Kidney tubule cell (primary cell): Measurements from ENCODE around the gene CALCOCO2.
"Not testable (repeated sequence)": the region's sequence is repeated elsewhere in the genome, so short reads cannot be mapped to it uniquely, and the experiment has no call there.

Source experiments
- DNase-seq: peaks from one replicate; pipeline ENCODE4 v3.0.0-alpha.2; 2018; ENCODE audit warnings: low spot score

The CALCOCO2 gene

DNA sequence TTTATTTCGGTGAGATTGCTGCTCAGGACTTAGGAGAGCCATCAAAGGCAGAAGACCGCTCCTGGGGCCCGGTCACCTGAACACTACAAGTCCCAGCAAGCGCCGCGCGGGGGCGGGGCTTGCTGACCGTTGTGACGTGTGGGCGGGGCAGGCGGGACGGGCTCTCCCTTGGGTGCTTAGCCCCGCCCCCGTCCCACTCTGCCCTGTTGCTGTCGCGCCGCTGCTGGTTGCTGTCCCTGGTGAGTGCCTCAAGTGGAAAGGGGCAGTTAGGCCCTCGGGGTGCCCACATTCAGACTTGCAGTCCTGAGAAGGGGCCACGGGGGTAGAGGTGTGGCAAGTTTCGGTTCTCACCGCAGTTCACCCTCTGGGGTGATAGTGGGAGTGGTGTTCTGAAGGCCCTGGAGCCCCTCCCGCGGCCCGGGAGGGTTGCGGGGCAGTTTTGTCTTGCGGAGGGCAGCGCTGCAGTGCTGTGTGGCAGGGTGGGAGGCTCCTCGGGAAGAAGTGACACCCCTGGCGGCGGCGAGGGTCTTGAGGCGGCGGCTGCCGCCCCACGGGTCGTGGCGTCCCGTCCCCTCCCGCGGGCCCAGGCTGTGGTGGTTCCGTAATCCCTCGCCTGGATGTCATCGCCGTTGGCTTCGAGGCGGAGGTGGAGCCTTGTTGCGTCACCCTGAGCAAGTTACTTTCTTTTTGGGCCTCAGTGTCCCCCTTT lies at the start of gene CALCOCO2:
CALCOCO2 (plus strand) TSS at position 196 of the 709 bp plus-strand sequence. CDS start 10,673 bp downstream, outside the sequence.
- DNase-seq: peak; percentile 91

DNA sequence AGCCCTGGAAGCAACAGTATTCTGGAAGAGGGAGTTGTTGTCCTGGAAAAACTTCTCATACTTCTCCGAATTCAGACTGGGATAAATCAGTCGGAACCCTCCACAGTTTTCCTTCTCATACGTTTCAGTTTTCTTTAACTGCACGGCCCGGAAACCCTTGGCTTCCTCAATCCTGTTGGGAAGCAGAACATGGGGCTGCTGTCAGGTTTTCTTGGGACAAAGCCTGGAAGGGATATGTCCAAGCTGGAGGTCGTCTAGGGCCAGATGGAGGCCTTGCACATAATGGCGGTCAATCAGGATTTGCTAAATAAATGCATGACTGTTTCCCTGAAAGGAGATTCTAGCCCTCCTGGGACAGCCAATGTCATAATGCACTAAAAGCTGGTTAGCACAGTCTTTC lies 43.0 kb upstream of the CALCOCO2 start:
- no peak for DNase-seq

- no peak for DNase-seq
Measured at GRCh38 chr17:48790607-48791127, 40.2 kb upstream of the CALCOCO2 start.

DNA sequence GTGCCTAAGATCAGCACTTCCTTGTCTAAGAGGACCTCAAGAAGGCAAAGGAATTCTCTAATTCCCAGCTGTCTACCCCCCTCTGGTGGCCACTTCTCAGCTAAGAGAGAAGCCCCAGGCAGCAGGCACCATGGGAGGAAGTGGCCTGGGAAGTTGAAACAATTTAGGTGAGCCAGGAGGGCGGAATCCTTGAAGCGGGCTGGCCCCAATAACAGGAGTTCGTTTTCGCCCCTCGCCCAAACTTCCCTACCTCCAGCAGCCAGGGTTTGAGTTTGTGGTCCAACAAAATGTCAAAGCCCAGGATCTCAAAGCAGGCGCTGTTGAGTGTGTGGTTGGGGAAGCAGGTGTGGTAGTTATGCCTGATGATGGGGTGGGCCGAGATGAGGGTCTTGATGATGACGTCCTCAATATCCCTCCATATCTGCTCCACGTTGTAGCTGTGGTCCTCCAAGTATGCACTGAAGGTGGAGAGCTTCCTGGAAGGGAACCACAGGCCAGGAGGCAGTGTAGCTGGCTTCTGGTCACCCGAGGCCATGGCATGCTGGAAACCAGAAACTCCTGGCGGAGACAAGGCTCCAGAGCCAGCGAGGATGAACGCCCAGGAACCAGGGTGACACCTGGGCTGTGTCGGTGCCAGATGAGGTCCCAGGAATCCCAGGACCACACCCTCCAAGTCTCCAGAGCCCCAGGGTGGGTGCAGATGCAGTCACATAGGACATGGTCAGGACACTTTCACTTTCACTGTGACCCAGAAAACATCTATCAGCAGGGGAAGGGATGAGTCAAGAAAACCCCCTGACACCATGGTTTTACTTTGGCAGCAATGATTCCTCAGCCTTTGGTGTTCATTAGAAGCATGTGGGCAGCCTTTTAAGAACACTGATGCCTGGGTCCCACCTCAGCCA lies 39.5 kb upstream of the CALCOCO2 start:
- peak; percentile 90 for DNase-seq

DNA sequence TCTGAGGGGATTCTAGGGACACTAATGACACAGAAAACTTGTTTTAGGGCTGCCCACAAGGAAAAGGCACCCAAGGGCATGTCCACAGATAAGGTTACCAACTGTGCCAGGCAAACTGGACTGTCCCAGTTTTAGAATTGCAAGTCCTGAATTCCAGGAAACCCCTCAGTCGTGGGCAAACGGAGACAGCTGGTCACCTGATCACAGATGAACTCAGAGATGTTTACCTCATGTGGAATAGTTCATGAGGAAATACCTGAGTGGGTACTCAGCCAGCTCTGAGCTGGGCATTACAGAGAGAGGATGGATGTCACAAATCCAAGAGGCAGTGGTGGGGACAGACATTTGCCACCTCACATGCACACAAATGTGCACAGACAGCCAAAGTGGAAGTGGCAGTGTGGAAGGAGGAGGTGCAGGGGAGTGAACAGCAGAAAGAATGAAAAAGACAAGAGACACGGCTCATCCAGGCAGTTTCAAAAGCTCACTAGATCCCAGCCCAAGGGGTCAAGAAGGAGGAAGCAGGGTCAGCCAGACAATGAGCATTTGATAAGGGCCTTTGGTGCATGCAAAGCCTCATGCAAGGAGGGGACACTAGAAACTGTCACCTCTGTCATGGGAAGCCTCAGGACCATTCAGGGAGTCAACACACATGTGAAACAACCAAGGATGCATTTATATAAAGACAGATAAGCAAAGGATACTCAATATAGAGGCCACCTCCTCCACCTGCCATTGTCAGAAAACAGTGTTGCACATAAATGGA lies 38.6 kb upstream of the CALCOCO2 start:
- DNase-seq: peak; percentile 86

DNA sequence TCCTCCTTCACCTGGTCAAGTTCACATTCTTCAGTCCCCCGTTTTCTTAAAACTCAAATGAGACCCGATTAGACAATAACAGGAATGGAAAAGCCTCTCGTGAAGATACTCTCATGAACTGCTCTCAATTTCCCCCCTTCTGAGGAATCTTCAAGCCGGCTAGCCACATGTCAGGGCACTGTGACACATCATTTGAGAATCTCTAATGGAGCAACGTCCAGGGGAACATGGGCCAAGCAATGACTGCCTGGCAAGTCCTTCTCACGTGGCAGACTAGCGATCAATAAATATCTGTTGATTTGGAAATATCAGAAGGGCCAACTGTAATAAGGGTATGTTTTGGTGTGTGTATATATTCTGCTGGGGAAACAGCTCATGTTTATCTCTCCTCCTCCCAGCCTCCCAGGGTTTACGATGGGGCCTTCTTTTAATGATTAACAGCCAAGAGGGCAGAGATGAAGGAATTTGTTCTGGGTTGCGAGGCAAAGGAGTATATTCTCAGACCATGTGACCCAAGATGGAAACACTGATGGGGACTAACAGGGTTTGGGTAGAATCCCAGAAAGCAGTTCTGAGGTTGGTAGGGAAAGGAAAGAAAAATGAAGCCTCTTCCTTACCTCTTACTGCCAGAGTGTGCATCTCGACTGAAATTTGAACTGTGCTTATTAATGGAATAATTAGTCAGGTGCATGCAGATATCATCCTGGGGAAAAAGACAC lies 35.2 kb upstream of the CALCOCO2 start:
- DNase-seq: peak; percentile 94

DNA sequence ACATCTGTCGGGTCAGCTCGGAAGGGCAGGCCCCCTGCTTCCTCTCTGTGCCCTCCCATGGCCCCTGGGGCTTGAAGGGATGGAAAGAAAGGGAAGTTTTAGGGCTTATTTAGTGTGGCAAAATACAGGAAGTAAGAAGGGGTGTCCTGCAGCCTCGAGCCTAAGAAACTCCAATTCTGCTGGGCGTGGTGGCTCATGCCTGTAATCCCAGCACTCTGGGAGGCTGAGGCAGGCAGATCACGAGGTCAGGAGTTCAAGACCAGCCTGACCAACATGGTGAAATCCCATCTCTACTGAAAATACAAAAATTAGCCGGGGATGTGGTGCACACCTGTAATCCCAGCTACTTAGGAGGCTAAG lies 34.7 kb upstream of the CALCOCO2 start:
- DNase-seq: not testable (repeated sequence)

DNA sequence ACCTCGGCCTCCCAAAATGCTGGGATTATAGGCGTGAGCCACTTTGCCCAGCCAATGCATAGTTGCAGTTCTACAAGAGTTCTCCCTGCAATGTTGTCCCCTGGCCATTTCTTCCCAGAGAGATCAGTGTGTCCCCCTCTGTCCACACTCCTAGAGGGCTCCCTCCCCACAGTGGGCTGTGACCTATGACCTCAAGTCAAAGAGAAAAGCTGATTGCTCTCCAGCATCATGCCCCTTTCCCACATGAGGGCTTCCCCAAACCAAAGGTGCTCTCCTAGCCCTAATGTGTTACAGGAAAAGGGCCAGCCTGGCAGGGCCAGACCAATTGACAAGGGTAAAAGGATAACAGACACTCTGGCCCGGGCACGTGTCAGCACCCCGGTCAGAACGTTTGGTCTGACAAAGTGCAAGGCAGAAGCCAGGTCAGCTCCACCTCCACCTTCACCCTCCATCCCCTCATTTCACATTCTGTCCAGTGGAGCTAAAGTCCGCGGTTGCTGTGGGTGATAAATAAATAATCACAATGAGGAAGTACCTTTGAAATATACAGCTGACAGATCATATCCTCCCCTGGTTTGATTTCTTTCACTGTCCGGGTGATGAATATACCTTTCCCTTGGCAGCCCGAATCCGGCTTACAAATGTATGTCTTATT lies 31.6 kb upstream of the CALCOCO2 start:
- peak; percentile 90 for DNase-seq

- no peak for DNase-seq
Measured at GRCh38 chr17:48800626-48801217, 30.1 kb upstream of the CALCOCO2 start.

- peak; percentile 63 for DNase-seq
Measured at GRCh38 chr17:48804936-48805411, 25.9 kb upstream of the CALCOCO2 start.

DNA sequence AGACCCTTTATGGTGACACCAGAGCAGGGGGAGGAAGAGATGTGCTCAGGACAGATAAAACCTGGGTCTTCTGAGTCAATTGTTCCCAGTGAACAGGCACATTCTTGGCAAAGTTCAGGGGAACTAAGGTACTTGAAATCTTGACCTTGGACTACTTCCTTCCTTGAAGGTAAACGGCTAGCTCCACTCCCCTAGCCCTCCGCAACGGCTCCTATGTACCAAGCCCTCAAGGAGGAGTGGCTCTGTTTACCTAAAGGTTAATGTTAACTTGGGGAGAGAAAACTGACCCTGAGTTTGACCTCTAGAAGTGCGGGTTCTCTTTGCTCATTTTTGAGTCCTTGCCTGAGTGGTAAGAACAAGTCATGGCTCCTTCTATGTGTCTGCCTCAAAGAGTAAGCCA lies 21.7 kb upstream of the CALCOCO2 start:
- no peak for DNase-seq

GRCh38 chr17:48812001-48812400 lies 18.8 kb upstream of the CALCOCO2 start:
- no peak for DNase-seq

- peak; percentile 45 for DNase-seq
Measured at GRCh38 chr17:48814504-48814903, 16.3 kb upstream of the CALCOCO2 start.

- no peak for DNase-seq
Measured at GRCh38 chr17:48815311-48815710, 15.5 kb upstream of the CALCOCO2 start.

DNA sequence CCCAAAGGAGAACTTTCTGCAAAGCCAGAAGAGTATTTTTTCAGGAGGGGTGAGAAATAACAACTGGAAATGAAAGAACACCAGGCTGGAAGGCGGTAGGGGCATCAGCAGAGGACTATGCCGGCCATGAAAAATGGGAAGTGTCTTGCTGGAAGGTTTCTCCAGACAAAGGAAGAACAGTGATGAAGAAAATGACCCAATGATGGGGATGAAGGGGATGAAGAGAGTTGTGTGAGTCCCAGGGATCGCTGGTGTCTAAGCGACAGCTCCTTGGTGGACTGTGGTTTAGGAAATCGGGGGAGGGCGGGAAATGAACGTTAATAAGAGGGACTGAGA lies 14.4 kb upstream of the CALCOCO2 start:
- DNase-seq: no peak

DNA sequence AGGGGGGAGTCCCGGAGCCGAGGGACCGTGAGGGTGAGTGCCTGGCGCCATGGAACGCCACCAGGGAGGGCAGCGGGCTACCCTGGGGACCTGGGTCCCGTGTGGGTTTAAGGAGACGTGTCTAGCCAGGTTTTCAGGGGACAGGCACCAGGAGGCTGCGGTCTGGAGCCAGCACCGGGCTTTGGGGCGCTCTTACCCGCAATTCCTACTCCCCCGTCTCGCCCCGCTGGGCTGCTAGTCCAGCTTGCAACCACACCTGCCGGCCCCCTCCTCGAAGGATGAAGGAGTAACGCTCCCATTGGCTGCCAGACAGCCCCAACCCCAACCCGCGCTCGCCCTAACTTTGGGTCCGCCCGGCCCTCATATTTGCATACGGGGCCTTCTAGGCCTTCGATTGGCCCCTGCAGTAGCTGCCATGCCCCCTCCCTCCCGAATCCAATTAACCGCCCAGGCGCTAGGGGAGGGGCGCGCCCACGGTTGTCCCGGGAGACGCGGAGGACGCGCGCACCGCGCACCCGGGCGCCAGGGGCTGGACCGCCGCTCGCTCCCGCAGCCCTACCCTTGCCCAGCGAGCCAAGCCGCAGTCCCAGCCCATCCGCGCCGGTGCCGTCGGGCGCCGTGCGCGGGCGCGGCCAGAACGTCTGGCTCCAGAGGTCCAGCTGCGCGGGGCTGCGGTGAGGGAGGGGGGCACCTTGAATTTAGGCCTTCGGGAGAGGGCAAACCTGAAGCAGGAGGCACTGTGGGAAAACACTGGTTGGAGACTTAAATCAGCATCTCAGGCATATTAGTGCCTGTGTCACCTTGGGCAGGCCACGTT lies 13.9 kb upstream of the CALCOCO2 start, which contains the start of gene TTLL6:
TTLL6 (minus strand) TSS at position 456 of the 817 bp plus-strand sequence; CDS start at position 299, 157 bp downstream.
- peak; percentile 67 for DNase-seq

DNA sequence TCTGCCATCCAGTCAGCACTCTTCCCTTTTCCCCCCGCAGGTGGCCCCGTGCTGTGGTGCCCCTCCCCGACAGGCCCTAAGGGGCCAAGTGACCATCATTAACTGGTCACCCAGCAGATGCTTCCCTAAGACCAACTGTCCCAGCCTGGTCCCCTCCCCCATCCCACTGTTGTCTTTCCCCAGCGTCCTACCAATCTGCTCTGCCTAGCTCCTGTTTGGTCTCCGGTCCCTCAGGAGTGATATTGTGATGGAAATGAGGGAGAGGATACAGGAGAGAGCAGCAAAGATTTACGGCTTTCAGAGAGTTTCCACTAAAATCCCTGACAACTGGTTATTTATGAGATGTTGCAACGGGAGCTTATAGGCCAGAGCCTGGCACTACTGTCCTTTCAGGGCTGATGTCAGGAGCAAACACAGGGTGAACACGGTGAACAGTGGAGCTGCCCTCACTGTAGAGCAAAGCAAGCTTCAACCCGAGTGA lies 12.4 kb upstream of the CALCOCO2 start:
- DNase-seq: no peak

- DNase-seq: no peak
Measured at GRCh38 chr17:48819466-48819865, 11.4 kb upstream of the CALCOCO2 start.

GRCh38 chr17:48820936-48821335 lies 9.9 kb upstream of the CALCOCO2 start:
- not testable (repeated sequence) for DNase-seq
